GM19238 (cell line): ENCODE results near the gene ZSWIM8.
"Not testable (repeated sequence)": the region's sequence is repeated elsewhere in the genome, so short reads cannot be mapped to it uniquely, and the experiment has no call there.

Source experiments
- DNase-seq: peaks from one replicate; pipeline ENCODE4 v3.0.0; 2011; ENCODE audit warnings: low spot score; ENCODE audit not compliant: insufficient read length

The ZSWIM8 gene

DNA sequence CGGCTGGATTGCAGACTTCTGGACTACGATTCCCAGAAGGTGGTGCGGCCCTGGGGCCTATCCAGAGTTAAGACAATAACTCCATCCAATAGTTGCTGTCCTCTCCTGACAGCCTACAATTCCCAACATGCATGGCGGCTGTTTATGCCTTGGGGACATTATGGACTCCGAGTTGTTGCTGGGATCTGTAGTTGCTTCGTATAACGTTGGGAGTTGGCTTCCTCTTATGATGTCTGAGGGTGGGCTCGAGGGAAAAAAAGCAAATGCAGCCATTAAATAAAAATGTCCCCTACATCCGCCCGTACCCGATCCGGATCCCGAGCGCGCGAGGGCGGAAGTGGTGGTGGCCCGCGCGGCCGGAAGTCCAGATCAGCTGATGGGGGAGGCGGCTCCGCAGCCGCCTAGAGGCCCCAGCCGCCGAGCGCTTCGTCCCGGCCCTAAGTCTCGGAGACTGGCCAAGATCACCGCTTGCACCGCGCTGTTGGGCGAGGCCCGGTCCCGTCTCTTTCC lies at the start of gene ZSWIM8:
TSS of gene ZSWIM8 (plus strand) at position 396 of the 510 bp plus-strand sequence. CDS start 273 bp downstream, outside the sequence.
- DNase-seq = peak; percentile 93

DNA sequence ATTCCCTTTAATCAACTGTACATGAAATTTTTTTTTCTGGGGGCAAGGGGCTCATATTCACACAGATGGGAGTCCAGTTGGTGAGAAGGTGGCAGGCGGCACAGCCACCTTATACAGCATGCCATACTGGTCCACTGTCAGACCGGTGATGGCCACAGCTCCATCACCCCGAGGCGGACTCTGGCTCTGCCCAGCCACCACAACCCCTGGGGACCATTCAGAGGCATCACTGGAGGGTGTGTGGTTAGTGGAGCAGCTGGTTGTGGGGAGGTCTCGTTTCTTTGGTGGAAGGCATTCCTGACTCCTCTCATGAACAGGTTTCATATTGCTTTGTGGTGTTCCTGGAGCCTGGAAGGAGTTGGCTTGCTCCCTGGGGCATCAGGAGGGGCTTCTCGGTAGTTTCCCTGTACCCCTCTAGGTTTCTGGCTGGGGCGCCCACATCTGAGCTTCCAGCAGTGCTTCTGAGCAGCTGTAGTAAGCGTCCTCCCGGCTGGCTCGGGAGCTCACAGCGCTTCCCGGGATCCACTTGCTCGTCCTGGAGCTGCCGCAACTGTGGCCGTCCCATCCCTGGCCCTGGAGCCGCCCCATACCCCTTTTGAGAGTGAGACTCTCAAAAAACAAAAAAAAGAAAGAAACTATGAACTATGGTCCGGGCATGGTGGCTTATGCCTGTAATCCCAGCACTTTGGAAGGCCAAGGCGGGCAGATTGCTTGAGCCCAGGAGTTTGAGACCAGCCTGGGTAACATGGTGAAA lies 44.7 kb upstream of the ZSWIM8 start:
- DNase-seq = not testable (repeated sequence)

- no peak for DNase-seq
Measured at GRCh38 chr10:73742454-73742734, 43.0 kb upstream of the ZSWIM8 start.

GRCh38 chr10:73743327-73743904 lies 42.0 kb upstream of the ZSWIM8 start:
- no peak for DNase-seq

DNA sequence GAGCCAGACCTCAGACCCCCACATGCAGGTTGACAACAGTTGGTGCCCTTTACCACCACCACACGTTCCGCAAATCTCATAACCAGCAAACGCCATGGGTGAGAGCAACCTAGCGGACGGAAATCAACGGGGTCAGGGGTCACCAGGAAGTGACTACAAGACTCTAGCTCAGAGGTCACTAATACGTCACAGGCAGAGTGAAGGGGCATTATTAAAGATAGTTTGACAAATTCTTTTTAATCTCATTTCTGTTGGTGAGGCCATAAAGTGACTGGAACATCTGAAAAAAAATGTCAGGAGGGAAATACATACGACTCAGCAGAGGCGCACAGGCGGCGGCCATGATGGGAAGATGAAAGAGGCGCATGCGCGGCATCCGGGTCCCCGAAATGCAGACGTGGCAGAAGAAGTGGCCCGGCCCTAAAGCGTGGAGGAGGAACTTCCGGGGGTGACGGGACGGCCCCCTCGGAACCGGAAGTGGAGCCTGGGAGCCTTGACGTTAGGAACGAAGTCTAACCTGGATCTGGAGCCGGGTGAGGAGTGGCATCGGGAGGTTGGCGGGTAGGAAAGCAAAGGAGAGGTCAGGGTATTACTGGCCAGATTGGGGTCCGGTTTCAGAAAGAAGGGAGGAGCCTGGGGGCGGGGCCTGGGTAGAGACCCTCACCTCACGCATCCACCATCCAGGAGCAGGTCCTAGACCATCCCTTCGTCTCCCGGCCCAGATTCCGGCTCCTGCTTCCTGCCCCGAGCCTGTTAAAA lies 41.3 kb upstream of the ZSWIM8 start, which contains the start of gene SEC24C:
TSS of gene SEC24C (plus strand) at position 468 of the 759 bp plus-strand sequence. CDS start 2,461 bp downstream, outside the sequence.
- peak; percentile 87 for DNase-seq

DNA sequence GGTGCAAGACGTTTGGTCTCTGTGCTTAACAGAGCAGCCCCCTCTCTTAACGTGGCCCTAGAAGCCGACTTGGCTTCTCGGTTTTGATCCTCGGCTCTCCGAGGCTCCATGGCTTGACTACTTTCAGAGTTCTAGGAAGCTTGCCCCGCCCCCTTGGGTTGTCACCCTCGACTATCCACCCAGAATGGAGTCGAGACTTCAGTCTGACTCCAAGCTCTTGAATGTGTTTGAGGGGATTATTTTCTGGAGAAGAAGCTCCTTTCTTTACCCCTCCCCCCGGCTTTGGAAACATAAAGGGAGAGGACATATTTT lies 40.8 kb upstream of the ZSWIM8 start:
- DNase-seq = peak; percentile 33

DNA sequence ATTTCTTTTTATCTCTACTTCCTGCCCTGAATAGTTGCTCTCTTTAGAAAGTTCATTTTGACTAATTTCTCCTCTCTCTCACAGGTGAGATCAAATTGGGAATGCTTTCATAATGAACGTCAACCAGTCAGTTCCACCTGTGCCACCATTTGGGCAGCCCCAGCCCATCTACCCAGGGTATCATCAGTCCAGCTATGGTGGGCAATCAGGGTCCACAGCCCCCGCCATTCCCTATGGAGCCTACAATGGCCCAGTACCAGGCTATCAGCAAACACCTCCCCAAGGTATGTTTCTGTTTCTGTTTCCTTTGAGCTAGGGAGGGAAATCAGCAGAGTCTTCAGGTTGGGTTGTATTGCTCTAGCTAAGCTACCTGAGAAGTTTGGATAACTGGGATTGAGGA lies 38.7 kb upstream of the ZSWIM8 start:
- no peak for DNase-seq

- DNase-seq = no peak
Measured at GRCh38 chr10:73750819-73751218, 34.6 kb upstream of the ZSWIM8 start.

DNA sequence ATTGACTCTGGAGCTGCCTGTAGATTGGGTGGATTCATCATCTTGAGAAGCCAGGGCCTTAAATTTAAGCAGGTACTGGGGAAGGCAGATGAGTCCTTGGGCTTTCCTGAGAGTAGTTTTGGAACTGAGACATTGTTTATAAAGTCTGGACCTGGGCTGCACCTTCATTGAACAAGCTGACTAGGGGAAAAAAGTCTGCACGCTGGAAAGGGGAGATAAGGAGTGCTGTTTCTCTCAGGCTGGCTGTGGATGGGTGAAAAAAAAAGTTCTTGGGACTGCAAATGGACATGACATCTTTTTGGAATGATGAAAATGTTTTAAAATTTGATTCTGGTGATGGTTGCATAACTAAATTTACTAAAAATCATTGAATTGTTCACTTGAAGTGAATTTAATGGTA lies 29.2 kb upstream of the ZSWIM8 start:
- DNase-seq = no peak

- no peak for DNase-seq
Measured at GRCh38 chr10:73758704-73759511, 26.5 kb upstream of the ZSWIM8 start.

DNA sequence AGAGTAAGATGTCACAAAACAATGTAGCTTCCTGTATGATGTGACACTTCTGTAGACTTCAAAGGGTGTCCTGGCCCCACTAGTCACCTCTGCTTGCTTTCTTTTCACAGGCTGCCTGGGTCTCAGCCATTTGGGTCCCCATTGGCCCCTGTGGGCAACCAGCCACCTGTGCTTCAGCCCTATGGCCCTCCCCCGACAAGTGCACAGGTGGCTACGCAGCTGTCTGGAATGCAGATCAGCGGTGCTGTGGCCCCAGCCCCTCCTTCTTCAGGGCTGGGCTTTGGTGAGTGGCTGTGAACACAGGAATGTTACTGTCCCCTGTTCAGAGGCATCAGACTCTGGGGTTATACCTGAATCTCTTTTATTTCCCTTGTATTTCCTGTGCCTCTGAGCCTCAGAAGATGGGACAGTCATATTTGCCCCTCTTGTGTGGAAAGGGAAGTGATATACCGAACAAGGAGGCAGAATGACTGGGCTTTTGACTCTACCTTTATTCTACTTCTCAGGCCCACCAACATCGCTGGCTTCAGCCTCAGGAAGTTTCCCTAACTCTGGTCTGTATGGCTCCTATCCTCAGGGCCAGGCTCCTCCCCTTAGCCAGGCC lies 25.8 kb upstream of the ZSWIM8 start:
- DNase-seq = no peak

DNA sequence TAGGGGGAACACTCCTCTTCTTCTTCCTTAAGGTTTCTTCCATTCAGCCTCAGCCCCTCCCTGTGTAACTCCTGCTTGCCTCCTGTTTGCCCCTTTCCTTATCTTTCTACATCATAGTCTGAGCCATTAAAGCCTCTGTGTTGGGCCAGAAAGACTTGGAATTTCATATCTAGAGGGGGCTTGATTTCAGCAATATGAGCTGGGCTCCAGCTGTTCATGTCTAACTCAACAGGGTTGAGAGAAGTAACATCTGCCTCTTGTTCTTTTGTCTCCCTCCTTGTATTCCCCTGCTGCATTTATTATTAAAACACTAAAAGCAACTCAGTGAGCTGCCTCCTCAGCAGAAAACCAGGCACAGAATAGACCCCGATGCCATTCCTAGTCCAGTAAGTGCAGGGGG lies 23.6 kb upstream of the ZSWIM8 start:
- no peak for DNase-seq

GRCh38 chr10:73762915-73763314 lies 22.5 kb upstream of the ZSWIM8 start:
- DNase-seq = no peak

GRCh38 chr10:73763343-73763742 lies 22.1 kb upstream of the ZSWIM8 start:
- DNase-seq = no peak

GRCh38 chr10:73765066-73765465 lies 20.3 kb upstream of the ZSWIM8 start:
- no peak for DNase-seq

- DNase-seq = no peak
Measured at GRCh38 chr10:73768881-73769280, 16.5 kb upstream of the ZSWIM8 start.

DNA sequence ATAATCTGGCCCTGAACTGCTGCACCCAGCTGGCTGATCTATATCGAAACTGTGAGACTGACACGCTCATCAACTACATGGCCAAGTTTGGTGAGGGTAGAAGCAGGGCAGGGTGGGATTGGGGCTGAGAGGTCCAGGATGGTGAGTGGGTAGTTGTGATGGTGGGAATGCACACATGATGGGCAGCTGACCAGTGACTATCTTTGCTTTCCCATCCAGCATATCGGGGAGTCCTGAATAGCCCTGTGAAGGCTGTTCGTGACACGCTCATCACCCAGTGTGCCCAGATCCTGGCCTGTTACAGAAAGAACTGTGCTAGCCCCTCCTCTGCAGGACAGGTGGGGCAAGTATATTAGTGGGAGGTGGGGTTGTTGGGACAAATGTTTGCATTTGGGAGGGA lies 16.0 kb upstream of the ZSWIM8 start:
- DNase-seq = no peak

- DNase-seq = peak; percentile 69
Measured at GRCh38 chr10:73771722-73772280, 13.6 kb upstream of the ZSWIM8 start.

DNA sequence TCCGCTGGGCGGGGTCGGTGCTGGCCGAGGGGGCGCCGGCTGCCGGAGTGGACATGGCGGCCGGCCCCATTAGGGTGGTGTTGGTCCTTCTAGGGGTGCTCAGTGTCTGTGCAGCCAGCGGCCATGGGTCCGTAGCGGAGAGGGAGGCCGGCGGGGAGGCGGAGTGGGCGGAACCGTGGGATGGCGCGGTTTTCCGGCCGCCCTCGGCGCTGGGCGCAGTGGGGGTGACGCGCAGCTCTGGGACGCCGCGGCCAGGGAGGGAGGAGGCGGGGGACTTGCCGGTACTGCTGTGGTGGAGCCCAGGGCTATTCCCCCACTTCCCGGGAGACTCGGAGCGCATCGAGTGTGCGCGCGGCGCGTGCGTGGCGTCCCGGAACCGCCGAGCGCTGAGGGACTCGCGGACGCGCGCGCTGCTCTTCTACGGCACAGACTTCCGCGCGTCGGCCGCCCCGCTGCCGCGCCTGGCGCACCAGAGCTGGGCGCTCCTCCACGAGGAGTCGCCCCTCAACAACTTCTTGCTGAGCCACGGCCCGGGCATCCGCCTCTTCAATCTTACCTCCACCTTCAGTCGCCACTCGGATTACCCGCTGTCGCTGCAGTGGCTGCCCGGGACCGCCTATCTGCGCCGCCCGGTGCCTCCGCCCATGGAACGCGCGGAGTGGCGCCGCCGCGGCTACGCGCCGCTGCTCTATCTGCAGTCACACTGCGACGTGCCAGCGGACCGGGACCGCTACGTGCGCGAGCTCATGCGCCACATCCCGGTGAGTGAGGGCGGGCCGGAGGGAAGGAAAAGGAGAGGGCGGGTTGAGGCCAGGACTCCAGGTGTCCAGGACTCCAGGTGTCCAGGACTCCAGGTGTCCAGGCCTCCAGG lies 12.9 kb upstream of the ZSWIM8 start:
- peak; percentile 67 for DNase-seq
